GM13976 (cell line): ENCODE measurements around the gene CABP2.
A peak's percentile ranks its signal among the peaks of the same experiment; 100 is the strongest.

Experiments used
- DNase-seq: peaks from one replicate; pipeline ENCODE4 v3.0.0; 2012; ENCODE audit warnings: low spot score
- in situ Hi-C: fragments of 300-500 bp; cut with MboI; formaldehyde crosslinking; loops from one replicate; pipeline ENCODE4 v1.12.0; 2022; ENCODE audit warnings: low sequenced_read_pairs, mixed read lengths, inconsistent platforms; ENCODE audit not compliant: unreplicated experiment
- TF ChIP-seq, protein P1 (sequence below): IDR thresholded peaks from 2 replicates; pipeline ENCODE4 v1.5.1; 2012; ENCODE audit warnings: borderline replicate concordance, mild to moderate bottlenecking; ENCODE audit not compliant: insufficient read depth; ENCODE audit errors: extremely low read depth, missing control alignments, control extremely low read depth

Gene CABP2

DNA sequence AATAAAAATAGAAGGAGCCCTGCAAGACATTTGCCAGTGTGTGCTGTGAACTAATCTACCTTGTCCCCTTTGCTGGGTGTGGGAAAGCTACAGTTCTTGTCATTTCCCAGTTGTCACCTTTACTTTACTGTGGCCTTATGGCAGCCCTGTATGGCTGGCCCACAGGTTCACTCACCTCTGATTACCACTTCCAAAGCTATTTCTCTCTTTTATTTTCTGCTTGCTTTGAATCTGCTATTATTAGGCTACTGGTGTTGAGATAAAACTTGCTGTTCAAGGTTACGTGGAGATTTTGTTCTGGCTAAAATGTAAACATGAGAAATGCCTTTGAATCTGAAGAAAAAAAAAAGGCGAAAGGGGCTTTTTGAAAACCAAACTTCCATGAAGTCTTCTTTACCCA, 9.6 kb upstream of the CABP2 start:
- in situ Hi-C loops: no loop called here
- TF ChIP-seq, protein P1, sequence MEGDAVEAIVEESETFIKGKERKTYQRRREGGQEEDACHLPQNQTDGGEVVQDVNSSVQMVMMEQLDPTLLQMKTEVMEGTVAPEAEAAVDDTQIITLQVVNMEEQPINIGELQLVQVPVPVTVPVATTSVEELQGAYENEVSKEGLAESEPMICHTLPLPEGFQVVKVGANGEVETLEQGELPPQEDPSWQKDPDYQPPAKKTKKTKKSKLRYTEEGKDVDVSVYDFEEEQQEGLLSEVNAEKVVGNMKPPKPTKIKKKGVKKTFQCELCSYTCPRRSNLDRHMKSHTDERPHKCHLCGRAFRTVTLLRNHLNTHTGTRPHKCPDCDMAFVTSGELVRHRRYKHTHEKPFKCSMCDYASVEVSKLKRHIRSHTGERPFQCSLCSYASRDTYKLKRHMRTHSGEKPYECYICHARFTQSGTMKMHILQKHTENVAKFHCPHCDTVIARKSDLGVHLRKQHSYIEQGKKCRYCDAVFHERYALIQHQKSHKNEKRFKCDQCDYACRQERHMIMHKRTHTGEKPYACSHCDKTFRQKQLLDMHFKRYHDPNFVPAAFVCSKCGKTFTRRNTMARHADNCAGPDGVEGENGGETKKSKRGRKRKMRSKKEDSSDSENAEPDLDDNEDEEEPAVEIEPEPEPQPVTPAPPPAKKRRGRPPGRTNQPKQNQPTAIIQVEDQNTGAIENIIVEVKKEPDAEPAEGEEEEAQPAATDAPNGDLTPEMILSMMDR: no peak
- no peak for DNase-seq

DNA sequence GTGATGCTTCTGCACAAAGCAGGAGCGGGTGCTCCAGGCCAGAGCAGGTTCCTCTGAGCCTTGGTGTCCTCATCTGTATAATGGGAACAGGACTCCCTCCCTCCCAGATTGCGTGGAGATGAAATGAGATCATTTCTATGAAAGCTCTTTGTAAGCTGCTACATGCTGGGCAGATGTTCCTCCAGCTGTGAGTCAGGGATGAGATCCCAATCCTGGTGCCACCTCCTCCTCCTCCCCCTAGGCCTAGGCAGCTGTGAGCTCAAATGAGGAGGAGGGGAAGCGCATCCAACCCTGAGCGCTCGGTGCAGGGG, 7.0 kb upstream of the CABP2 start:
- in situ Hi-C loops: no loop called here
- TF ChIP-seq, protein P1: no peak
- DNase-seq: peak; percentile 25

DNA sequence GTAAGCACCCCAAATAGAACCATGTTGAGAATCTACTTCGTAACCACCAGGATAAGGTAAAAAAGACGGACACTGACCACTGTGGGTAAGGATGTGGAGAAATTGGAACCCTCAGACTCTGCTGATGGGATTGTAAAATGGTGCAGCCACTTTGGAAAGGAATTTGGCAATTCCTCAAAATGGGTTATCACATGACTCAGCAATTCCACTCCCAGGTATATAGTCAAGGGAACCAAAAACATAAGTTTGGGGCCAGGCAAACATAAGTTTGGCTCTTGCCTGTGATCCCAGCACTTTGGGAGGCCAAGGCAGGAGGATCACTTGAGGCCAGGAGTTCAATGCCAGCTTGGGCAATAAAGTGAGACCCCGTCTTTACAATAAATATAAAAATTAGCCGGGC, 5.1 kb upstream of the CABP2 start:
- TF ChIP-seq, protein P1: no peak
- DNase-seq: no peak
- in situ Hi-C loops: no loop called here

DNA sequence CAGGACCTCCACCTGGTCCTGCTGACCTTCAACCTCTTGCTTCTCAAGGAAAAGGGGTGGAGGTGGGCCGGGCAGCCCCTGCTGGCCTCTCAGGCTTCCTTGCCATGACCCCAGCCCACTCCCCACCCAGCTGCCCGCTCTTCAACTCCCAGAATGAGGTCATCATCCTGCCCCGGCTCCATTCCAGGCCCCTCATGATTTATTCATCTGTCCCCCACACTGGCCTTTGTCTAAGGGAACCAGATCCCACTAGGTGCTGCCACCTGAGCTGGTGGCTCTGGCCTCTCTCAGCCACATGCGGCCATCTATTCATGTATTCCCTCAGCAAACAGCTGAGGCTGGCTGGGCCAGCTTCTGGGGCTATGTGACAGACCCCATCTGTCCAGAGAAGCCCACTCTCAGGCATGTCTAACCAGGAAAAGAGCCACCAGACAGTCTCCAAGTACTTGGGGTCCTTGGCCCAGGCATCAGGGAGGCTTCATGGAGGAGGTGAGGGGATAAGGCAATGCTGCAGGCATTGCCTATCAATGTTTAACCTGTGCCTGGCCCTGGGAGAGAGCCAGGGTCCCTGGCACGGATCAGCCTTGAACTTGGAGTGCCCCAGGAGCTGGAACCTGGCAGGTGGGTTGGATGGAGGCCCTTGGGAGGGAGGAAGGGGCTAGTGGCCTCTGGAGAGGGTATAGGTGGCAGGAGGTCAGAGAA, 2.2 kb upstream of the CABP2 start:
- no peak for DNase-seq
- TF ChIP-seq, protein P1: no peak
- in situ Hi-C loops: no loop called here

DNA sequence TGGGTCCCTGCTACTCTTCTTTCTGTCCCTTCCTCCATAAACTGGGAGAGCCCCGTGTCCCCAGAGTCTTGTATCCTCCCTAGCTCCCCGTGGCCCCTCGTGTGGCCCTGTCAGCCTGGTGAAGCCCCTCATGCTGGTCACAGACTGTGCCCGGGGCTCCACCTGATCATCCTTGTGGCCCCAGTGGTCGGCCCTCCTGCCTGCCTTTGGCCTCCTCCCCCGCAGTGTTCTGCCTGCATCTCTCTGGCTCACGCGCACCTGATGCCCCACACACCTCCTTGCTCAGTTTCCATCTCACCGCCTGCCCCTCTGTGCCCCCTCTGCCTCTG, 1.2 kb upstream of the CABP2 start:
- DNase-seq: peak; percentile 20
- TF ChIP-seq, protein P1: no peak
- in situ Hi-C loops: no loop called here

DNA sequence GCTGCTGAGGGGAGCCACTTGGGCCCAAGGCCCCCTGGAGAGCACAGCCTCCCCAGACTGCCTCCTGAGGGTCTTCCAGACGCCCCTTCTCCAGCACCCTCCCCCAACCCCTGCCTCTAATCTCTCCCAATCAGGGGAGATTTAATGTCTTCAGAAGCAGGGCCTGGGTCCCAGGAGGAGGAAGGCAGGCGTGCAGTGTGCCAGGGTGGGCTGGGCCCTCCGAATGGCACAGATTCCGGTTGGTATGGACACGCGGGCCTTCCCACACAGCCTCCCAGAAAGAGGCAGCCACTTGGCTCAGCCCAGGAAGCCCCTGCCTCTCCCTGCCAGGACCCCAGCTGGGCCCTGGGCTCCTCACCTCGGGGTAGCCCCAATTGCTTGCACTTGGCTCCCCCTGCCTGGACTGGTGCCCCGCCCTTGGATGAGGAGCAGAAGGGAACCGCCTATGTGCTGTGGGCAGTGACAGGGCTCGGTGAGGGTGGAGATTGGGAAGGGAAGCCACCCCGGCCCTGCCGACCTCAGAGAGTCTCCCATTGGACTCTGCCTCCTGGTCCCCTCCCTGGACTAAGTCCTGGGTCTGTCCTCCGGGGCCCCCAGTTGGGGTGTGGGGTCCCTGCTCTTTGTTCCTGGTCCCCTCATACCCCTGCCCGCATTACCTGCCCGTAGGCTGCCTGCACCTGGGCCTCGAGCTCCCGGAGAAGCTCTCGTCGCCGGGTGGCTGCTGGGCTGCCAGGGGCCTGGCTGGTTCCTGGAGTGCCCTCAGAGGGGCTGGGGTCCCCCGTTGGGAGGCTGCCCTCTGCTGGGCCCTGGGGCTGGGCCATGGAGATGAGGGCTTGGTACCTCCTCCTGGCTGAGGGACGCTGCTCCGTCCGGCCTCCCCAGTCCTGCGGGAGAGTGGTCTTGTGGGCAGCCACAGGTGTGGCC, 572 bp upstream of the CABP2 start:
- peak; percentile 26 for DNase-seq
- in situ Hi-C loops: no loop called here
- TF ChIP-seq, protein P1: no peak

DNA sequence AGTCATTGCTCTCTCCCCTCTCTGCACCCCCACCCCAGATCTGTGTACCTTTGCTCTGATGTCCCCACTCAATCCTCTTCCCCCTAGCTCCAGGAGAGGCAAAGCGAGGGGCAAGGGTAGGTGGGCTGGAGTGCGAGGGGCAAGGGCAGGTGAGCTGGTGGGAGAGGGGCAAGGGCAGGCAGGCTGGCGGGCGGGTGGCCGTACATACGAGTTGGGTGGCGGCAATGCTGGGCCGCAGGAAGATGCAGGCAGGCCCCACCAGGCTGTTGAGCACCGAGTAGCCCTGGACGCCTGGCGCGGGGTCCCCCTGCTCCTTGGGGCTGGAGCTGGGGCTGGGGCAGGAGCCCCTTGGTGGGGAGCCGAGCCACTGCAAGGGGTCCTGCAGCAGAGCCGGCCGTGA, 908 bp downstream of the CABP2 start:
- no peak for DNase-seq
- TF ChIP-seq, protein P1: no peak
- in situ Hi-C loops: no loop called here
